Tibial artery (tissue), 4 donors: Measurements from ENCODE around the gene ADAM11.
A peak's percentile ranks its signal among the peaks of the same experiment; 100 is the strongest.

Experiments
- DNase-seq, 2 donors: peaks; one replicate each; pipeline ENCODE4 v3.0.0-alpha.2; 2019
- H3K27ac ChIP-seq, 2 donors: fragments of 200-600 bp; sonication (generic) in 1 of 2; 1 replicate in 1 of 2; 2 replicates in 1 of 2; pipeline ENCODE4 v1.5.1; 2018 to 2019; ENCODE audit warnings: mild to moderate bottlenecking in 1 of 2
- H3K27me3 ChIP-seq, 2 donors: fragments of 200-600 bp; sonication (generic) in 1 of 2; one replicate each; pipeline versions ENCODE4 v1.5.1 to v1.6.0; 2016 to 2019
- H3K36me3 ChIP-seq, 3 donors: fragments of 200-600 bp; sonication (generic) in 2 of 3; one replicate each; pipeline ENCODE4 v1.5.1; 2016 to 2019; ENCODE audit warnings: mild to moderate bottlenecking in 2 of 3
- H3K4me1 ChIP-seq, 4 donors: fragments of 200-600 bp; sonication (generic) in 2 of 4; 1 replicate in 3 of 4; 2 replicates in 1 of 4; pipeline ENCODE4 v1.5.1; 2016 to 2019
- H3K4me3 ChIP-seq, 2 donors: fragments of 200-600 bp; sonication (generic) in 1 of 2; 1 replicate in 1 of 2; 2 replicates in 1 of 2; pipeline ENCODE4 v1.5.1; 2018 to 2019; ENCODE audit warnings: mild to moderate bottlenecking in 2 of 2
- H3K9me3 ChIP-seq, 3 donors: fragments of 200-600 bp; sonication (generic) in 1 of 3; one replicate each; pipeline ENCODE4 v1.5.1; 2016 to 2019
- intact Hi-C: fragments of 100-400 bp; cut with DNase I; formaldehyde crosslinking; loops from one replicate; pipeline ENCODE4 v1.15.0; 2023; ENCODE audit warnings: low total_unique reads
- TF ChIP-seq, protein P1 (sequence below), 2 experiments: fragments of 200-600 bp in 1 of 2; fragments of 450-650 bp in 1 of 2; IDR thresholded peaks; one replicate each; pipeline ENCODE4 v1.5.1; 2017 to 2019; ENCODE audit warnings: antibody characterized with exemption in 2 of 2, mild to moderate bottlenecking in 1 of 2, moderate library complexity in 1 of 2

Gene ADAM11

DNA sequence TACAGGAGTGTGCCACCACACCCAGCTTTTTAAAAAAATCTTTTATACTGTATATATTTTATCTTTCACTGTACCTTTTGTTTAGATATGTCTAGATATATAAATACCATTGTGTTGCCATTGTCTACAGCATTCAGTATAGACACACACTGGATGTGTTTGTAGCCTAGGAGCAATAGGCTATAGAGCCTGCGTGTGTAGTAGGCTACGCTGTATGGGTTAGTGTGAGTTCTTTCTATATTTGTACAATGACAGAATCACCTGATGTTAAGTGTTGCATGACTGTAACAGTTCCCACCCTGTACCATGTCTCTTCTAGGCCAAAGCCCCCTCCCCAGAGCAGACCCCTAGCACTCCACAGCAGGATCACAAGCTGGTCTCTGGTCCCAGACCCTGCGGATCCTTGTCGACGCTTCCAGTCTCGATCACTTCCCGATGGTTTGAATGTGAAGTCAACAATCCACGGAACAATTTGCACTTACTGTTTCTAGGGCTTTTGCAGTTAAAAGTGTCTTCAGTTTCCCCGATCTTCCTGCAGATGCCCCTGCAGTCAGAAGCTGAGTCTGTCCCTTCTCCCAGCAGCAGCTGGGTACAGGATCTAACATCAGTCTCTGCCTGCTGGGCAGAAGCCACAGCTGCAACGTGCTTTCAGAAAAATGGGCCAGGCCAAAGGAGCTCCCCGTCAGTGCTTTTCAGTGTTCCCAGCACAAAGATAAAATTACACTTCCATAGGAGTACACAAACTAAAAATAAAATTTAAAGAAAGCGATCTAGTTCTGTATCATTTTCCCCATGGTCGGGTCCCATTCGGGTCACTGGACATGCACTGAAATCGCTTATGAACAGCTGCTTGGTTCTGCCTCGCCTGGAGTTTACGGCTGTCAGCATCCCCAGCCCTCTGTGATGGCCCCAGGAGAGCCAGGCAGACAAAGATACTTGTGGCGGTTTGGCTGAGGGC is 35.4 kb downstream of the ADAM11 start:
- Histone ChIP-seq H3K27ac (peak overlapping the region; percentile 81 to 89), H3K9me3 (no peaks in the 10 kb centered on the region), H3K36me3 (no peaks in the 10 kb centered on the region), H3K27me3 (no peaks in the 10 kb centered on the region), H3K4me3 (peak overlapping the region; percentile 9 to 52), H3K4me1 (peaks cover 0 to 44% (median 19%) of the 10 kb centered on the region in 4 donors)
- intact Hi-C loops: no loop called here
- DNase-seq: no peak
- TF ChIP-seq, protein P1, sequence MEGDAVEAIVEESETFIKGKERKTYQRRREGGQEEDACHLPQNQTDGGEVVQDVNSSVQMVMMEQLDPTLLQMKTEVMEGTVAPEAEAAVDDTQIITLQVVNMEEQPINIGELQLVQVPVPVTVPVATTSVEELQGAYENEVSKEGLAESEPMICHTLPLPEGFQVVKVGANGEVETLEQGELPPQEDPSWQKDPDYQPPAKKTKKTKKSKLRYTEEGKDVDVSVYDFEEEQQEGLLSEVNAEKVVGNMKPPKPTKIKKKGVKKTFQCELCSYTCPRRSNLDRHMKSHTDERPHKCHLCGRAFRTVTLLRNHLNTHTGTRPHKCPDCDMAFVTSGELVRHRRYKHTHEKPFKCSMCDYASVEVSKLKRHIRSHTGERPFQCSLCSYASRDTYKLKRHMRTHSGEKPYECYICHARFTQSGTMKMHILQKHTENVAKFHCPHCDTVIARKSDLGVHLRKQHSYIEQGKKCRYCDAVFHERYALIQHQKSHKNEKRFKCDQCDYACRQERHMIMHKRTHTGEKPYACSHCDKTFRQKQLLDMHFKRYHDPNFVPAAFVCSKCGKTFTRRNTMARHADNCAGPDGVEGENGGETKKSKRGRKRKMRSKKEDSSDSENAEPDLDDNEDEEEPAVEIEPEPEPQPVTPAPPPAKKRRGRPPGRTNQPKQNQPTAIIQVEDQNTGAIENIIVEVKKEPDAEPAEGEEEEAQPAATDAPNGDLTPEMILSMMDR (IDR thresholded peaks at IDR 0.05): no peak

DNA sequence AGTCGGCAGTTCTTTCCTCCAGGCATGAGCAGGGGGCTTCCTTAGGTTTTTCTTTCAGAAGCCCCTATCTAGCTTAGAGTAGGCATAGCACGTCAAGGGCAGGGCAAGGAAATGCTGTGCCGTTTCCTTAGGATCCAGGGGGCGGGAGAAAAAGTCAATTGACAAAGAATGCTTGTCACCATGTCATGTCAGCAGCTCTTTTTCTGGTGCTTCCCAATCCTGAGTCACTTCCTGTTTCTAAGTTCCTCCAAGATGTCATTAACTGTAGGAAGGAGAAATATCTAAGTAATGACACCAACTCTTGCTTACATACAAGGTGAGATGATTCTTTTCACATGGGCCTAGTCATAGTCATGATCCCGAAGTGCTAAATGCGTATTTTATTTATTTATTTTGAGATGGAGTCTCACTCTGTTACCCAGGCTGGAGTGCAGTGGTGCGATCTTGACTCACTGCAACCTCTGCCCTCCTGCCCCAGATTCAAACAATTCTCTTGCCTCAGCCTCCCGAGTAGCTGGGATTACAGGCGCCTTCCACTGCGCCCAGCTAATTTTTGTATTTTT is 36.1 kb downstream of the ADAM11 start:
- Histone ChIP-seq H3K27ac (peak overlapping the region; percentile 81 to 89), H3K4me3 (peak overlapping the region; percentile 51 to 52)
- intact Hi-C loops: no loop called here

DNA sequence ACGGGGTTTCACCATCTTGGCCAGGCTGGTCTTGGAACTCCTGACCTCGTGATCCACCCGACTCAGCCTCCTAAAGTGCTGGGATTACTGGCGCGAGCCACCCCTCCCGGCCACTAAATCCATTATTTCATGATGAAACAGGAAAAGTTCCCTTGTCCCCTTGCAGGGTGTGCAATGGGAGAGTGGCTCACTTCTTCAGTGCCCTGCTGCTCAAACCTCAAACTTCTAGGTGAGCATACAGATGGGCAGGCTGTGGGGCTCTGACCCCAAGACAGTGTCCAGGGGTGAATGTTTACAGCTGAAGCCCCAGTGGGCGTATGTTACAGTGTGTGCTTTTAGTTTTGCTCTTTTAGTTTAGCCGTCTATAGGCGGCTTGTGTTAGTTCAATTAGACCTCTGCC is 36.6 kb downstream of the ADAM11 start:
- Histone ChIP-seq H3K27me3 (no peaks in the 10 kb centered on the region), H3K36me3 (no peaks in the 10 kb centered on the region), H3K9me3 (no peaks in the 10 kb centered on the region), H3K27ac (peak overlapping the region; percentile 81 to 89), H3K4me1 (peaks cover 0 to 44% (median 19%) of the 10 kb centered on the region in 4 donors), H3K4me3 (peak overlapping the region; percentile 51 to 52)
- DNase-seq: no peak
- intact Hi-C loops: no loop called here
- TF ChIP-seq, protein P1 (IDR thresholded peaks at IDR 0.05): no peak

More for the DNA sequence above, 36.1 kb downstream of the ADAM11 start:
- Histone ChIP-seq H3K36me3 (no peaks in the 10 kb centered on the region), H3K27me3 (no peaks in the 10 kb centered on the region), H3K9me3 (no peaks in the 10 kb centered on the region), H3K4me1 (peaks cover 0 to 44% (median 19%) of the 10 kb centered on the region in 4 donors)
- TF ChIP-seq, protein P1 (IDR thresholded peaks at IDR 0.05): no peak
- DNase-seq: peak in 1 of 2 donors; percentile 73

DNA sequence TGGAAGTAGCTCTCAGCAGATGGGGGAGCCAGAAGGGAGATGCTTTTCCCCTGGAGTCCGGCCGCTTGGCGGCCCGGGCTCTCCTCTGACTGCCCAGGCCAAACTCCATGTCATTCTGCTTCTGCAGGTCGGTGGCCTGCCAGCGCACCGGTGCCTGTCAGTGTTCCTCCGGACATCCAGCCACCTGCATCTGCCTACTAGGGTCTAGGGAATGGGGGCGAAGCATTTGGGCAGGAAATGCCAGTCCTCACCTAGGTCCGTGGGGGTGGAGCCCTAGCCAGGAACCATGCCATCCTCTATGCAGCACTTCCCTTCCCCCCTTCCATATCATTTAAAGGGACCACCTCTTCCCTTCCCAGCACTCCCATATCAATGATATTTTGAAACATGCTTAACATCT is 37.1 kb downstream of the ADAM11 start:
- TF ChIP-seq, protein P1 (IDR thresholded peaks at IDR 0.05): no peak
- Histone ChIP-seq H3K4me3 (peak overlapping the region; percentile 51 to 52), H3K27ac (peak overlapping the region; percentile 81 to 89), H3K4me1 (peaks cover 0 to 46% (median 19%) of the 10 kb centered on the region in 4 donors), H3K36me3 (no peaks in the 10 kb centered on the region), H3K9me3 (no peaks in the 10 kb centered on the region), H3K27me3 (no peaks in the 10 kb centered on the region)
- intact Hi-C loops: no loop called here
- no peak for DNase-seq

DNA sequence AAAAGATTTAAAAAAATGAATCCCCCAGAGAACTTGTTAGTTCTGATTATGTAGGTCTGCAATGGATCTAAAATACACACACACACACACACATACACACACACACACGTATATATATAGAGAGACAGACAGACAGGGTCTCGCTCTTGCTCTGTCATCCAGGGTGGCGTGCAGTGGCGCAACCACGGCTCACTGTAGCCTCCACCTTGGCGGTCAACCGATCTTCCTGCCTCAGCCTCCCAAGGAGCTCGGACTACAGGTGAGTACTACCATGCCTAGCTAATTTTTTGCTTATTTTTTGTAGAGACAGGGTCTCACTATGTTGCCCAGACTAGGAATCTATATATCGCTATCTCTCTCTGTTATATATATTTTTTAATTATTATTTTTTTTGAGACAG is 37.9 kb downstream of the ADAM11 start:
- Histone ChIP-seq H3K4me1 (peaks cover 0 to 54% (median 21%) of the 10 kb centered on the region in 4 donors), H3K4me3 (peak overlapping the region; percentile 51 to 52), H3K27me3 (no peaks in the 10 kb centered on the region), H3K27ac (peak overlapping the region; percentile 81 to 89), H3K36me3 (no peaks in the 10 kb centered on the region), H3K9me3 (no peaks in the 10 kb centered on the region)
- TF ChIP-seq, protein P1 (IDR thresholded peaks at IDR 0.05): no peak
- DNase-seq: no peak
- intact Hi-C loops: no loop called here
